ENCODE data around the gene PSMB2. TPM values are rescaled to one million over a fixed set of nuclear protein-coding genes. Genes with fewer than 3 reads are reported as not detected.

The PSMB2 gene
- total RNA-seq, 1 donor from 2014 or later: 66.3 TPM

DNA sequence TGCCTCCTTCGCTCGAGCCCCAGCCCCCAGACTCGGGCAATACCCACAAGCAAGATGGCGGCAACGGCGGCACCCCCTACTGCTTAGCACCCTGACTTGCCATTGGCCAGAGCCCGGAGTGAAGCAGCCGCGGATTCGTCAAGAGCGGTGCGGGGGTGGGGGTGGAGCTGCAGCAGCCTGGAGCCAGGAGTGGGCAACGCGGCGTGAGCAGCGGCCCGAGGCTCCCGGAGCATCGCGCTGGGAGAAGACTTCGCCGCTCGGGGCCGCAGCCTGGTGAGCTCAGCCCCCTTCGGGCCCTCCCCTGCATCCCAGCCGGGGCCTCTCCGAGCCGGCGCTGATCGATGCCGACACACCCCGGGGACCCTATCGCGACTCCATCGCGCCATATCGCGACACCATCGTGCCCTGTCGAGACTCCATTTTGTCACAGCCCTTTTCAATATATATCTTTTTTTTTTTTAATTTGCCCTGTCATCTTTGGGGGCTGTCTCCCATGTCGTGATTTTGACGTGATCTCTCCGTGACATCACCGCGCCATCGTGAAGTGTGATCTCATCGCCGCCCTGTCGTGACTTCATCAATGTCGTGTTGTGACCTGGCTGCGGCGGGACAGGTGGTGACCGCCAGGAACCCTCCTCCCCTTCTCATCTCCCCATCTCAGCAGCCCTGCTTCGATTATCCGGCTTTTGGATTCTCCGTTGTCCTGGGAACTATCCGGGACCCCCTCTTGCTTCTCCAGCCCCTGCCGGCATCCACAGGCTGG lies 83.5 kb downstream of the PSMB2 start, which contains the start of gene NCDN:
Gene NCDN, plus strand, starts transcription at position 189 of the 763 bp plus-strand sequence. Its CDS starts 392 bp downstream, at position 581.
- H3K36me3 Mint-ChIP-seq: no peaks in the 10 kb centered on the region
- no peaks in the 10 kb centered on the region for H3K9me3 Mint-ChIP-seq
- H3K4me1 Mint-ChIP-seq (ENCODE audit: unreplicated experiment): peaks cover 36% of the 10 kb centered on the region
- H3K27ac Mint-ChIP-seq: peak within 1 kb of the TSS; percentile 91
- peak; percentile 98 for DNase-seq (ENCODE audit: extremely low spot score, unreplicated experiment)
- TF ChIP-seq, protein P1, sequence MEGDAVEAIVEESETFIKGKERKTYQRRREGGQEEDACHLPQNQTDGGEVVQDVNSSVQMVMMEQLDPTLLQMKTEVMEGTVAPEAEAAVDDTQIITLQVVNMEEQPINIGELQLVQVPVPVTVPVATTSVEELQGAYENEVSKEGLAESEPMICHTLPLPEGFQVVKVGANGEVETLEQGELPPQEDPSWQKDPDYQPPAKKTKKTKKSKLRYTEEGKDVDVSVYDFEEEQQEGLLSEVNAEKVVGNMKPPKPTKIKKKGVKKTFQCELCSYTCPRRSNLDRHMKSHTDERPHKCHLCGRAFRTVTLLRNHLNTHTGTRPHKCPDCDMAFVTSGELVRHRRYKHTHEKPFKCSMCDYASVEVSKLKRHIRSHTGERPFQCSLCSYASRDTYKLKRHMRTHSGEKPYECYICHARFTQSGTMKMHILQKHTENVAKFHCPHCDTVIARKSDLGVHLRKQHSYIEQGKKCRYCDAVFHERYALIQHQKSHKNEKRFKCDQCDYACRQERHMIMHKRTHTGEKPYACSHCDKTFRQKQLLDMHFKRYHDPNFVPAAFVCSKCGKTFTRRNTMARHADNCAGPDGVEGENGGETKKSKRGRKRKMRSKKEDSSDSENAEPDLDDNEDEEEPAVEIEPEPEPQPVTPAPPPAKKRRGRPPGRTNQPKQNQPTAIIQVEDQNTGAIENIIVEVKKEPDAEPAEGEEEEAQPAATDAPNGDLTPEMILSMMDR (conservative IDR thresholded peaks at IDR 0.05): no peak
- H3K4me3 Mint-ChIP-seq: peak within 1 kb of the TSS; percentile 97
- H3K27me3 Mint-ChIP-seq: no peaks in the 10 kb centered on the region

DNA sequence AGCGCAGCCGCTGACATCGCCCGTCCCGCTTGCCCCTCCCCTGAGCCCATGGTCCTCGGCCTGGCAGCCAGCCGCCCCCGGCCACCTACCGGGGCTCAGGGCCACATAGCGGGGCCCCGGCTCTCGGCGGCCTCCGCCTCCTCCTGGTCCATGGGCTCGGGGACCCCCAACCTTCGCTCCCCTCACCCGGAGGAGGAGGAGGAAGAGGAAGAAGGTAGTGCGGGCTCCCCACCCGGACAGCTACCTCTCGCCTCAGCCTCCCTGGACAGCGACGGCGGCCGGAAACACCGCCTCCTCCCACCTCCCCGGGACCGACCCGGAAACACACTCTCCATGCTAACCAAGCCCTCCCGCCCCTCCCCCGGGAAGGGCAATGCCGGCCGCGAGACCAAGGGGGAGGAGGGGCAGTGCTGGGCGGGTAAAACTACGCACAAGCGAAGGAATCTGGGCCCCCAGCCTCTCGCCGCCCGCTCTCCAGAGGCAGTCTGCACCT lies 84.2 kb downstream of the PSMB2 start, which contains the start of gene KIAA0319L:
Gene KIAA0319L, minus strand, starts transcription at position 286 of the 493 bp plus-strand sequence. CDS start 2,912 bp downstream, outside the sequence.
- peak within 1 kb of the TSS; percentile 91 for H3K27ac Mint-ChIP-seq
- peaks cover 4% of the 10 kb centered on the region for H3K36me3 Mint-ChIP-seq
- TF ChIP-seq, protein P1 (conservative IDR thresholded peaks at IDR 0.05): no peak
- peaks cover 36% of the 10 kb centered on the region for H3K4me1 Mint-ChIP-seq (ENCODE audit: unreplicated experiment)
- no peaks in the 10 kb centered on the region for H3K9me3 Mint-ChIP-seq
- no peak for DNase-seq (ENCODE audit: extremely low spot score, unreplicated experiment)
- H3K27me3 Mint-ChIP-seq: no peaks in the 10 kb centered on the region
- peak within 1 kb of the TSS; percentile 97 for H3K4me3 Mint-ChIP-seq

DNA sequence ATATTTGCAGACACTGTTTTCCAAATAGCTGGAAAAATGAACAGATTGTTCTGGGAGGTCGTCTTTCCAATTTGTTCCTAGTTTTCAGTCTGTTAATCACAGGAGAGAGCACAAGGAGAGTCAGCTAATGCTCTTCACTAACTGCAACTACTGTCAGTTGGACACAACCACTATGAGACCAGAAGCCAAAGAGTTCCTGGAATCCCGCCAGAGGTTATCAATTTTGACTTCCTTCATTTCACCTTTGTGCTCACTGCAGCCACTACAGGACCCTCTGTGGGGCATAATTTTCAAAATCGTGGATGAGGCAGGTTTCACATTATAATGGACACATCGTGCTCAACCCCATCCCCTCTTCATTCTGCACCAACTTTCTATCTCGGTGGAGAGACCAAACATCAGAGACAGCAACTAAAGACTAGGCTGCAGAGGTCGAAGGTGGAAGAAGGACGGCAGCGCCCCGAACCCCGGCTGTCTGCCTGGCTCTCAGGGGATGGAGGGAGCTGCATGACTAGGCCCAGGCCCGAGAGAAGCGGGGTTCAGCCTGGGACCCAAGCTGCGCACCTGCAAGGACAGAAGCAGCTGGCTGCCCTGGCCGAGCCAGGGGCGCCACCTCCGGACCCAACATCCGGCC lies 84.7 kb downstream of the PSMB2 start:
- H3K9me3 Mint-ChIP-seq: no peaks in the 10 kb centered on the region
- peaks cover 7% of the 10 kb centered on the region for H3K36me3 Mint-ChIP-seq
- peak overlapping the region; percentile 86 for H3K27ac Mint-ChIP-seq
- H3K27me3 Mint-ChIP-seq: no peaks in the 10 kb centered on the region
- TF ChIP-seq, protein P1 (conservative IDR thresholded peaks at IDR 0.05): no peak
- H3K4me1 Mint-ChIP-seq (ENCODE audit: unreplicated experiment): peaks cover 36% of the 10 kb centered on the region
- peak overlapping the region; percentile 97 for H3K4me3 Mint-ChIP-seq
- DNase-seq (ENCODE audit: extremely low spot score, unreplicated experiment): no peak

DNA sequence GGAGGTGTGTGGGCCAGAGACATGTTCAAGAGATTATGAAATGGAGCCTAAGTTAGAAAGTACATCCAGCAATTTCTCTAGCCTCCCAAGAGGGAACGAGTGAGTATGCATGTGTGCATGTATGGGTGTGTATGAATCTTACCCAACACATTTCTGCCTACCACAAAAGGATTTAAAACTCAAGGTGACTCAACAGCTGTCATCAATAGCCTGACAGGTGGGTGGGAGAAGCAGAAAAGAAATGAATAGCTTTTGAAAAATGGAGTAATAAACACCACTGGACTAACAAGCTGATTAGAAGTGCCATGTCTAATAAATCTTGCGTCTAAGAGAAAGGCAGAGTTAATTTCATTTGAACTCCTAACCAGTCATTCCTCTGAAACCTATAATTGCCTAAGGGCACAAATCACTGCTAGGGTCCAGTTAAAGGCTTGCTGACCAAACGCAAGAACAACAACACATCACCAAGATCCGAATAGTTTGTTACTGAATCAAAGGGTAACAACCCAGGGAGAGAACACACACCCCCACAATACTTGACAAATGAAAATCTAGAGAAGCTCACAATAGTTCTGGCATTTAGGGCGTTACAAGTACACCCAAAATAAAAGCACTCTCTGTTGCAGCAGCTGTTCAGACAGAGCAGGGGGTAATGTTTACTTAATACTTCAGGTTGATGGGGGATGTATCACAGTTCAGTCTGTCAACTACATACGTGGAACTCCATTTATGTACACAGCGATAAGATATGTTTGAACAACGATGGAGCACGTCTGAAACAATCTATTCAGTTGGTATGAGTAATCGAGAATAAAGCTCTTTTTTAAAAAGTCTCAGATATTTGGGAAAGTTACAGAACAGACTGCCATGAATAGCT lies 85.5 kb downstream of the PSMB2 start:
- no peak for DNase-seq (ENCODE audit: extremely low spot score, unreplicated experiment)
- Mint-ChIP-seq H3K9me3 (no peaks in the 10 kb centered on the region), H3K36me3 (peaks cover 8% of the 10 kb centered on the region), H3K4me1 (ENCODE audit: unreplicated experiment) (peaks cover 31% of the 10 kb centered on the region), H3K27me3 (no peaks in the 10 kb centered on the region), H3K27ac (peak overlapping the region; percentile 86), H3K4me3 (peak overlapping the region; percentile 97)
- TF ChIP-seq, protein P1 (conservative IDR thresholded peaks at IDR 0.05): no peak

DNA sequence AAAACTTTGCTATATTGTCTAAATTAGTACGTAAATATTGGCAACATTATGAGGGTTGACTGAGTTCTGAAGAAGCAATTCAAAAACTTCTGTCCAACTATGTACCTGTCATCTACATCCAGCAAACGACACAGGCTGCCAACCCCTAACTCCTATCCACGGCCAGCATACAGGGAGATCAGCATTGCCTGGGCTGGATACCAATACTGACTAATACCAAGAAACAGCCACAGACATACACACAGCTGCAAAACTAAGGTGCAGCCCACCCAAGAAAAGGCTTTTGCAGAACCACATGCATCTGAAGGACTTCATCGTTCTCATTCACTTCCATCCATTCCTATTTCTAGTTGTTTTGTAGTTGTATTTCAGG lies 86.1 kb downstream of the PSMB2 start:
- peak overlapping the region; percentile 97 for H3K4me3 Mint-ChIP-seq
- peaks cover 8% of the 10 kb centered on the region for H3K36me3 Mint-ChIP-seq
- TF ChIP-seq, protein P1 (conservative IDR thresholded peaks at IDR 0.05): no peak
- no peaks in the 10 kb centered on the region for H3K27me3 Mint-ChIP-seq
- peak overlapping the region; percentile 86 for H3K27ac Mint-ChIP-seq
- no peaks in the 10 kb centered on the region for H3K9me3 Mint-ChIP-seq
- H3K4me1 Mint-ChIP-seq (ENCODE audit: unreplicated experiment): peaks cover 31% of the 10 kb centered on the region
- no peak for DNase-seq (ENCODE audit: extremely low spot score, unreplicated experiment)

Measured in type B pancreatic cell (in vitro differentiated cells).